Stimulated activated naive CD4-positive, alpha-beta T cell (primary cell): Measurements from ENCODE around the gene THUMPD3.
A peak's percentile ranks its signal among the peaks of the same experiment; 100 is the strongest.

Experiments used
- DNase-seq, 6 experiments: peaks; one replicate each; lab custom pipeline; 2025; lab: John Stamatoyannopoulos, UW

Gene THUMPD3

GRCh38 chr3:9397906-9398699, 35.2 kb downstream of the THUMPD3 start:
- DNase-seq, result peak in 5 of 6 experiments; percentile 45 to 70 (median 47)

GRCh38 chr3:9398700-9399336, 36.0 kb downstream of the THUMPD3 start:
- DNase-seq, result peak in 2 of 6 experiments; percentile 15 to 20

- DNase-seq, result no peak
Measured at GRCh38 chr3:9399337-9399703, 36.5 kb downstream of the THUMPD3 start.

GRCh38 chr3:9399746-9400145, 36.9 kb downstream of the THUMPD3 start:
- DNase-seq, result no peak

- no peak for DNase-seq
Measured at GRCh38 chr3:9400616-9401015, 37.8 kb downstream of the THUMPD3 start.

- DNase-seq, result no peak
Measured at GRCh38 chr3:9401986-9402385, 39.1 kb downstream of the THUMPD3 start.

GRCh38 chr3:9402410-9403228, 39.8 kb downstream of the THUMPD3 start:
- DNase-seq, result no peak

GRCh38 chr3:9403463-9403862, 40.6 kb downstream of the THUMPD3 start:
- no peak for DNase-seq

- peak in 1 of 6 experiments; percentile 12 for DNase-seq
Measured at GRCh38 chr3:9404680-9405079, 41.8 kb downstream of the THUMPD3 start.

GRCh38 chr3:9405756-9406155, 42.9 kb downstream of the THUMPD3 start:
- no peak for DNase-seq

GRCh38 chr3:9406856-9407626, 44.2 kb downstream of the THUMPD3 start:
- no peak for DNase-seq

GRCh38 chr3:9408061-9408460, 45.2 kb downstream of the THUMPD3 start:
- no peak for DNase-seq

GRCh38 chr3:9408546-9408945, 45.7 kb downstream of the THUMPD3 start:
- no peak for DNase-seq

- DNase-seq, result no peak
Measured at GRCh38 chr3:9409981-9410854, 47.4 kb downstream of the THUMPD3 start.

GRCh38 chr3:9411302-9411701, 48.4 kb downstream of the THUMPD3 start:
- no peak for DNase-seq

GRCh38 chr3:9412293-9412692, 49.4 kb downstream of the THUMPD3 start:
- no peak for DNase-seq

GRCh38 chr3:9414826-9415225, 52.0 kb downstream of the THUMPD3 start:
- DNase-seq, result no peak

GRCh38 chr3:9415485-9416138, 52.8 kb downstream of the THUMPD3 start:
- no peak for DNase-seq

GRCh38 chr3:9416139-9416780, 53.4 kb downstream of the THUMPD3 start:
- DNase-seq, result no peak
